NB4 (cell line): Measurements from ENCODE around the gene CABP7.

Source experiments
- DNase-seq: peaks from one replicate; pipeline ENCODE4 v3.0.0; 2010; ENCODE audit warnings: low read depth
- H3K4me3 ChIP-seq: one replicate; pipeline ENCODE4 v1.5.1; 2011; ENCODE audit warnings: mild to moderate bottlenecking, low read depth, low read length, moderate library complexity
- CTCF ChIP-seq: IDR thresholded peaks from one replicate; pipeline ENCODE4 v1.5.1; 2012; ENCODE audit warnings: low read depth, low read length
- MAX ChIP-seq: IDR thresholded peaks from 2 replicates; pipeline ENCODE4 v1.6.1; 2011; ENCODE audit warnings: low read depth, low read length
- MYC ChIP-seq: IDR thresholded peaks from 2 replicates; pipeline ENCODE4 v1.6.1; 2011; ENCODE audit warnings: low read depth, low read length
- POLR2A ChIP-seq: IDR thresholded peaks from 2 replicates; pipeline ENCODE4 v1.6.1; 2011; ENCODE audit warnings: mild to moderate bottlenecking; ENCODE audit not compliant: insufficient read length; ENCODE audit errors: extremely low read depth

Gene CABP7

GRCh38 chr22:29700206-29700899 is 19.4 kb upstream of the CABP7 start:
- no peak overlapping the region for H3K4me3 ChIP-seq
- no peak for DNase-seq
- TF ChIP-seq MYC (no peak), POLR2A (no peak), CTCF (no peak), MAX (no peak)

- DNase-seq: no peak
- no peak overlapping the region for H3K4me3 ChIP-seq
- TF ChIP-seq MAX: no peak
- TF ChIP-seq CTCF: no peak
- TF ChIP-seq MYC: no peak
- no peak for TF ChIP-seq POLR2A
Measured at GRCh38 chr22:29700900-29701154, 19.0 kb upstream of the CABP7 start.

GRCh38 chr22:29701155-29701999 is 18.4 kb upstream of the CABP7 start:
- peak; percentile 47 for DNase-seq
- no peak overlapping the region for H3K4me3 ChIP-seq
- TF ChIP-seq MYC: no peak
- no peak for TF ChIP-seq CTCF

GRCh38 chr22:29702000-29702930 is 17.5 kb upstream of the CABP7 start:
- H3K4me3 ChIP-seq: no peak overlapping the region
- no peak for TF ChIP-seq POLR2A
- TF ChIP-seq MYC: no peak
- TF ChIP-seq CTCF: no peak
- no peak for TF ChIP-seq MAX
- no peak for DNase-seq

- TF ChIP-seq POLR2A (no peak), CTCF (no peak), MYC (no peak), MAX (no peak)
- DNase-seq: peak; percentile 40
- H3K4me3 ChIP-seq: no peak overlapping the region
Measured at GRCh38 chr22:29702931-29703501, 16.8 kb upstream of the CABP7 start.
